ENCODE measurements around the gene MOCOS.

MOCOS gene

GRCh38 chr18:36250827-36251226, 63.5 kb downstream of the MOCOS start:
- Histone ChIP-seq H3K9me3 (ENCODE audit: insufficient read depth, low read length) (no peaks in the 10 kb centered on the region), H3K36me3 (ENCODE audit: insufficient read depth, insufficient read length, low read length) (no peaks in the 10 kb centered on the region), H3K4me3 (ENCODE audit: insufficient read length, low read depth) (no peak overlapping the region), H3K4me1 (ENCODE audit: insufficient read depth, insufficient read length) (peaks cover 6% of the 10 kb centered on the region), H3K27me3 (ENCODE audit: insufficient read depth, insufficient read length) (peaks cover 5% of the 10 kb centered on the region), H3K9ac (ENCODE audit: insufficient read length, low read depth) (no peak overlapping the region)
- DNase-seq (ENCODE audit: low read depth, low spot score), result no peak
- no peak for TF ChIP-seq YY1 (IDR thresholded peaks at IDR 0.05; ENCODE audit: insufficient read depth, insufficient read length)
- TF ChIP-seq ZNF274 (IDR thresholded peaks at IDR 0.05; ENCODE audit: low read depth, low read length), result no peak
- TF ChIP-seq SUZ12 (IDR thresholded peaks at IDR 0.05; ENCODE audit: extremely low read depth, insufficient read depth, insufficient read length), result no peak

- H3K36me3 ChIP-seq (ENCODE audit: insufficient read depth, insufficient read length, low read length), result no peaks in the 10 kb centered on the region
- H3K9ac ChIP-seq (ENCODE audit: insufficient read length, low read depth), result no peak overlapping the region
- TF ChIP-seq ZNF274 (IDR thresholded peaks at IDR 0.05; ENCODE audit: low read depth, low read length) (no peak), YY1 (IDR thresholded peaks at IDR 0.05; ENCODE audit: insufficient read depth, insufficient read length) (no peak), SUZ12 (IDR thresholded peaks at IDR 0.05; ENCODE audit: extremely low read depth, insufficient read depth, insufficient read length) (no peak)
- DNase-seq (ENCODE audit: low read depth, low spot score), result no peak
- no peaks in the 10 kb centered on the region for H3K27me3 ChIP-seq (ENCODE audit: insufficient read depth, insufficient read length)
- no peaks in the 10 kb centered on the region for H3K9me3 ChIP-seq (ENCODE audit: insufficient read depth, low read length)
- no peaks in the 10 kb centered on the region for H3K4me1 ChIP-seq (ENCODE audit: insufficient read depth, insufficient read length)
- no peak overlapping the region for H3K4me3 ChIP-seq (ENCODE audit: insufficient read length, low read depth)
Measured at GRCh38 chr18:36255072-36255698, 67.9 kb downstream of the MOCOS start.

GRCh38 chr18:36256094-36256493, 68.8 kb downstream of the MOCOS start:
- TF ChIP-seq ZNF274 (IDR thresholded peaks at IDR 0.05; ENCODE audit: low read depth, low read length) (no peak), YY1 (IDR thresholded peaks at IDR 0.05; ENCODE audit: insufficient read depth, insufficient read length) (no peak)

GRCh38 chr18:36262971-36263370, 75.7 kb downstream of the MOCOS start:
- no peaks in the 10 kb centered on the region for H3K36me3 ChIP-seq (ENCODE audit: insufficient read depth, insufficient read length, low read length)
- H3K9me3 ChIP-seq (ENCODE audit: insufficient read depth, low read length), result no peaks in the 10 kb centered on the region
- no peaks in the 10 kb centered on the region for H3K4me1 ChIP-seq (ENCODE audit: insufficient read depth, insufficient read length)
- DNase-seq (ENCODE audit: low read depth, low spot score), result no peak
- H3K27me3 ChIP-seq (ENCODE audit: insufficient read depth, insufficient read length), result no peaks in the 10 kb centered on the region
- no peak overlapping the region for H3K4me3 ChIP-seq (ENCODE audit: insufficient read length, low read depth)
- H3K9ac ChIP-seq (ENCODE audit: insufficient read length, low read depth), result no peak overlapping the region
- TF ChIP-seq YY1 (IDR thresholded peaks at IDR 0.05; ENCODE audit: insufficient read depth, insufficient read length) (no peak), SUZ12 (IDR thresholded peaks at IDR 0.05; ENCODE audit: extremely low read depth, insufficient read depth, insufficient read length) (no peak), ZNF274 (IDR thresholded peaks at IDR 0.05; ENCODE audit: low read depth, low read length) (no peak)

More at GRCh38 chr18:36256094-36256493, 68.8 kb downstream of the MOCOS start:
- no peaks in the 10 kb centered on the region for H3K27me3 ChIP-seq (ENCODE audit: insufficient read depth, insufficient read length)
- H3K36me3 ChIP-seq (ENCODE audit: insufficient read depth, insufficient read length, low read length), result no peaks in the 10 kb centered on the region
- DNase-seq (ENCODE audit: low read depth, low spot score), result no peak
- H3K4me3 ChIP-seq (ENCODE audit: insufficient read length, low read depth), result no peak overlapping the region
- no peak overlapping the region for H3K9ac ChIP-seq (ENCODE audit: insufficient read length, low read depth)
- H3K9me3 ChIP-seq (ENCODE audit: insufficient read depth, low read length), result no peaks in the 10 kb centered on the region
- no peaks in the 10 kb centered on the region for H3K4me1 ChIP-seq (ENCODE audit: insufficient read depth, insufficient read length)

- Histone ChIP-seq H3K36me3 (ENCODE audit: insufficient read depth, insufficient read length, low read length) (no peaks in the 10 kb centered on the region), H3K4me1 (ENCODE audit: insufficient read depth, insufficient read length) (no peaks in the 10 kb centered on the region), H3K4me3 (ENCODE audit: insufficient read length, low read depth) (no peak overlapping the region), H3K27me3 (ENCODE audit: insufficient read depth, insufficient read length) (no peaks in the 10 kb centered on the region), H3K9ac (ENCODE audit: insufficient read length, low read depth) (no peak overlapping the region), H3K9me3 (ENCODE audit: insufficient read depth, low read length) (no peaks in the 10 kb centered on the region)
- no peak for DNase-seq (ENCODE audit: low read depth, low spot score)
- TF ChIP-seq ZNF274 (IDR thresholded peaks at IDR 0.05; ENCODE audit: low read depth, low read length) (no peak), SUZ12 (IDR thresholded peaks at IDR 0.05; ENCODE audit: extremely low read depth, insufficient read depth, insufficient read length) (no peak), YY1 (IDR thresholded peaks at IDR 0.05; ENCODE audit: insufficient read depth, insufficient read length) (no peak)
Measured at GRCh38 chr18:36264283-36264682, 77.0 kb downstream of the MOCOS start.

GRCh38 chr18:36265015-36265414, 77.7 kb downstream of the MOCOS start:
- no peaks in the 10 kb centered on the region for H3K9me3 ChIP-seq (ENCODE audit: insufficient read depth, low read length)
- no peak overlapping the region for H3K9ac ChIP-seq (ENCODE audit: insufficient read length, low read depth)
- no peaks in the 10 kb centered on the region for H3K27me3 ChIP-seq (ENCODE audit: insufficient read depth, insufficient read length)
- H3K4me1 ChIP-seq (ENCODE audit: insufficient read depth, insufficient read length), result no peaks in the 10 kb centered on the region
- no peak overlapping the region for H3K4me3 ChIP-seq (ENCODE audit: insufficient read length, low read depth)
- DNase-seq (ENCODE audit: low read depth, low spot score), result no peak
- no peaks in the 10 kb centered on the region for H3K36me3 ChIP-seq (ENCODE audit: insufficient read depth, insufficient read length, low read length)
- TF ChIP-seq SUZ12 (IDR thresholded peaks at IDR 0.05; ENCODE audit: extremely low read depth, insufficient read depth, insufficient read length) (no peak), ZNF274 (IDR thresholded peaks at IDR 0.05; ENCODE audit: low read depth, low read length) (no peak), YY1 (IDR thresholded peaks at IDR 0.05; ENCODE audit: insufficient read depth, insufficient read length) (no peak)

GRCh38 chr18:36269157-36269556, 81.9 kb downstream of the MOCOS start:
- Histone ChIP-seq H3K9me3 (ENCODE audit: insufficient read depth, low read length) (no peaks in the 10 kb centered on the region), H3K27me3 (ENCODE audit: insufficient read depth, insufficient read length) (no peaks in the 10 kb centered on the region), H3K4me1 (ENCODE audit: insufficient read depth, insufficient read length) (no peaks in the 10 kb centered on the region), H3K4me3 (ENCODE audit: insufficient read length, low read depth) (no peak overlapping the region), H3K9ac (ENCODE audit: insufficient read length, low read depth) (no peak overlapping the region), H3K36me3 (ENCODE audit: insufficient read depth, insufficient read length, low read length) (no peaks in the 10 kb centered on the region)
- no peak for TF ChIP-seq ZNF274 (IDR thresholded peaks at IDR 0.05; ENCODE audit: low read depth, low read length)
- TF ChIP-seq YY1 (IDR thresholded peaks at IDR 0.05; ENCODE audit: insufficient read depth, insufficient read length), result no peak
- TF ChIP-seq SUZ12 (IDR thresholded peaks at IDR 0.05; ENCODE audit: extremely low read depth, insufficient read depth, insufficient read length), result no peak
- DNase-seq (ENCODE audit: low read depth, low spot score), result no peak
